Measurements from ENCODE around the gene KLHDC4. TPM values are rescaled to one million over a fixed set of nuclear protein-coding genes. Genes with fewer than 3 reads are reported as not detected.

The KLHDC4 gene
- total and polyA plus RNA-seq, 2 of the 4 experiments (the other 2 are of a cell fraction) = 13.6 to 19.0 TPM

- Histone ChIP-seq H3K18ac (ENCODE audit: low read depth, low read length) (no peak overlapping the region), H2BK20ac (ENCODE audit: low read depth, low read length) (no peak overlapping the region), H2BK15ac (ENCODE audit: low read depth, low read length) (no peak overlapping the region), H3K4me1 (ENCODE audit: control insufficient read depth, insufficient read depth, low read length) (peaks cover 3% of the 10 kb centered on the region; the same call in 1 of the 2 replicates), H4K8ac (ENCODE audit: low read depth in 2 of 2, low read length in 2 of 2) (peak overlapping the region; percentile 83 to 100; a peak in 2 of 4 replicates), H4K5ac (ENCODE audit: low read depth, low read length) (no peak overlapping the region; the same call in 1 of the 2 replicates), H3K14ac (replicated peaks; ENCODE audit: low read depth, low read length) (0 out of 2 replicates have a peak overlapping the region, but pooled peaks have one; percentile 48), H3K9me3 (ENCODE audit: control insufficient read depth, insufficient read depth, low read length) (no peaks in the 10 kb centered on the region), H3K4ac (ENCODE audit: low read depth, low read length) (no peak overlapping the region; the same call in 1 of the 2 replicates), H2BK120ac (ENCODE audit: low read depth, low read length) (no peak overlapping the region), H4K91ac (ENCODE audit: insufficient read depth, low read depth, low read length) (no peak overlapping the region), H3K4me2 (ENCODE audit: low read depth, low read length) (peak overlapping the region; percentile 81), H3K9ac (ENCODE audit: low read depth, low read length) (peak overlapping the region; percentile 68), H3K36me3 (ENCODE audit: control insufficient read depth, insufficient read depth, low read length) (peaks cover 19% of the 10 kb centered on the region), H2AK5ac (ENCODE audit: low read depth, low read length) (peak overlapping the region; percentile 75; the same call in 1 of the 2 replicates), H3K27ac (ENCODE audit: insufficient read depth, low read length) (peak overlapping the region; percentile 40; the same call in 1 of the 2 replicates), H2BK5ac (ENCODE audit: low read depth, low read length, poor library complexity, severe bottlenecking) (no peak overlapping the region), H4K20me1 (ENCODE audit: insufficient read depth, low read length) (0 out of 2 replicates have a peak, but pooled peaks cover 4% of the 10 kb centered on the region), H3K9me1 (ENCODE audit: insufficient read depth, low read length) (no peaks in the 10 kb centered on the region), H3K4me3 (ENCODE audit: insufficient read depth, low read depth, low read length) (peak overlapping the region; percentile 96), H2AFZ (replicated peaks; ENCODE audit: low read length, poor library complexity) (peak overlapping the region; percentile 97), H3K56ac (ENCODE audit: extremely low read depth, insufficient read depth, low read length) (no peak overlapping the region), H3K23ac (ENCODE audit: low read depth, low read length) (no peak overlapping the region), H2AK9ac (replicated peaks; ENCODE audit: low read depth, low read length, poor library complexity) (peak overlapping the region; percentile 86), H3K79me1 (ENCODE audit: low read depth in 1 of 2, low read length in 2 of 2) (peaks cover 24 to 44% of the 10 kb centered on the region in 2 experiments), H3K27me3 (ENCODE audit: control insufficient read depth, insufficient read depth, low read length) (no peaks in the 10 kb centered on the region)
- intact Hi-C loops (cut with micrococcal nuclease) (loop anchor here (5.0 kb wide), 1 partner anchor 348 kb away; no protein-coding TSS in a partner anchor), in situ Hi-C loops (cut with MboI; ENCODE audit: low sequenced_read_pairs) (loop anchor here (5.0 to 25.0 kb wide), 2 partner anchors 178 to 353 kb away; no protein-coding TSS in a partner anchor), dilution Hi-C loops (cut with HindIII; ENCODE audit: low sequenced_read_pairs, unreplicated experiment) (no loop called here)
- DNase-seq (no peak), ATAC-seq (ENCODE audit: low read depth) (no peak)
- POLR2A ChIA-PET (ENCODE audit: unreplicated experiment) = no interaction called here
- WGBS, 2 experiments (ENCODE audit: extremely low coverage in 2 of 2, insufficient read length in 1 of 2) = 29% methylated on average over 3 of the region's 14 CpGs; no CpG with 5 or more reads in 1 of the 2 experiments
- CTCF ChIA-PET = no interaction called here
- BruUV-seq (replicated peaks) = no TSS peak
- TF ChIP-seq RAD21 (IDR thresholded peaks at IDR 0.05; ENCODE audit: low read length) (no peak), ELK1 (IDR thresholded peaks at IDR 0.05; ENCODE audit: borderline replicate concordance, low read depth, low read length) (no peak), FOS (IDR thresholded peaks at IDR 0.05; ENCODE audit: low read depth, low read length) (no peak), MAFK (IDR thresholded peaks at IDR 0.05; ENCODE audit: low read depth, low read length) (no peak), SMC3 (IDR thresholded peaks at IDR 0.05; ENCODE audit: low read depth, low read length) (no peak), BHLHE40 (IDR thresholded peaks at IDR 0.05; ENCODE audit: low read depth, low read length) (no peak), MAZ (IDR thresholded peaks at IDR 0.05; ENCODE audit: borderline replicate concordance, low read depth, low read length) (no peak), NFE2L2 (IDR thresholded peaks at IDR 0.05; ENCODE audit: low read depth, low read length) (no peak), MXI1 (IDR thresholded peaks at IDR 0.05; ENCODE audit: borderline replicate concordance, low read depth, low read length) (no peak), CHD1 (IDR thresholded peaks at IDR 0.05; ENCODE audit: low read depth, low read length) (no peak), RCOR1 (IDR thresholded peaks at IDR 0.05; ENCODE audit: insufficient replicate concordance, low read length) (no peak)
- TF ChIP-seq, protein P1, sequence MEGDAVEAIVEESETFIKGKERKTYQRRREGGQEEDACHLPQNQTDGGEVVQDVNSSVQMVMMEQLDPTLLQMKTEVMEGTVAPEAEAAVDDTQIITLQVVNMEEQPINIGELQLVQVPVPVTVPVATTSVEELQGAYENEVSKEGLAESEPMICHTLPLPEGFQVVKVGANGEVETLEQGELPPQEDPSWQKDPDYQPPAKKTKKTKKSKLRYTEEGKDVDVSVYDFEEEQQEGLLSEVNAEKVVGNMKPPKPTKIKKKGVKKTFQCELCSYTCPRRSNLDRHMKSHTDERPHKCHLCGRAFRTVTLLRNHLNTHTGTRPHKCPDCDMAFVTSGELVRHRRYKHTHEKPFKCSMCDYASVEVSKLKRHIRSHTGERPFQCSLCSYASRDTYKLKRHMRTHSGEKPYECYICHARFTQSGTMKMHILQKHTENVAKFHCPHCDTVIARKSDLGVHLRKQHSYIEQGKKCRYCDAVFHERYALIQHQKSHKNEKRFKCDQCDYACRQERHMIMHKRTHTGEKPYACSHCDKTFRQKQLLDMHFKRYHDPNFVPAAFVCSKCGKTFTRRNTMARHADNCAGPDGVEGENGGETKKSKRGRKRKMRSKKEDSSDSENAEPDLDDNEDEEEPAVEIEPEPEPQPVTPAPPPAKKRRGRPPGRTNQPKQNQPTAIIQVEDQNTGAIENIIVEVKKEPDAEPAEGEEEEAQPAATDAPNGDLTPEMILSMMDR (conservative IDR thresholded peaks at IDR 0.05; ENCODE audit: low read depth, low read length) = no peak
- TF ChIP-seq, protein P2, sequence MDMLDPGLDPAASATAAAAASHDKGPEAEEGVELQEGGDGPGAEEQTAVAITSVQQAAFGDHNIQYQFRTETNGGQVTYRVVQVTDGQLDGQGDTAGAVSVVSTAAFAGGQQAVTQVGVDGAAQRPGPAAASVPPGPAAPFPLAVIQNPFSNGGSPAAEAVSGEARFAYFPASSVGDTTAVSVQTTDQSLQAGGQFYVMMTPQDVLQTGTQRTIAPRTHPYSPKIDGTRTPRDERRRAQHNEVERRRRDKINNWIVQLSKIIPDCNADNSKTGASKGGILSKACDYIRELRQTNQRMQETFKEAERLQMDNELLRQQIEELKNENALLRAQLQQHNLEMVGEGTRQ (IDR thresholded peaks at IDR 0.05; ENCODE audit: low read depth, low read length) = no peak
Observed at GRCh38 chr16:87764600-87765472, 950 bp downstream of the KLHDC4 start.

Data from IMR-90 (cell line).